Fibroblast of the aortic adventitia (primary cell): ENCODE data around the gene ICAM5. TPM values are rescaled to one million over a fixed set of nuclear protein-coding genes. Genes with fewer than 3 reads are reported as not detected.

ENCODE experiments used
- DNase-seq: peaks from one replicate; pipeline ENCODE4 v3.0.0-alpha.2; 2010; ENCODE audit warnings: low read depth
- H3K4me3 ChIP-seq: 2 replicates; pipeline ENCODE4 v1.5.1; 2011; ENCODE audit warnings: low read depth, mild to moderate bottlenecking, control low read depth, low read length, moderate library complexity
- CTCF ChIP-seq: IDR thresholded peaks from 2 replicates; pipeline ENCODE4 v1.5.1; 2011; ENCODE audit warnings: mild to moderate bottlenecking, low read length, control low read depth, inconsistent platforms; ENCODE audit not compliant: insufficient read depth
- total RNA-seq: library from RNA; depleted of rRNA; stranded (reverse); fragments of >200 nt; gene quantifications from 2 replicates; pipeline ENCODE4 v1.2.3, GENCODE V29; 2012; ENCODE audit warnings: low replicate concordance

Gene ICAM5
- total RNA-seq, 1 donor, result 1.2 TPM

- TF ChIP-seq CTCF, result no peak
- no peak for DNase-seq
- H3K4me3 ChIP-seq, result no peak overlapping the region
Measured at GRCh38 chr19:10321874-10322835, 32.4 kb downstream of the ICAM5 start.

DNA sequence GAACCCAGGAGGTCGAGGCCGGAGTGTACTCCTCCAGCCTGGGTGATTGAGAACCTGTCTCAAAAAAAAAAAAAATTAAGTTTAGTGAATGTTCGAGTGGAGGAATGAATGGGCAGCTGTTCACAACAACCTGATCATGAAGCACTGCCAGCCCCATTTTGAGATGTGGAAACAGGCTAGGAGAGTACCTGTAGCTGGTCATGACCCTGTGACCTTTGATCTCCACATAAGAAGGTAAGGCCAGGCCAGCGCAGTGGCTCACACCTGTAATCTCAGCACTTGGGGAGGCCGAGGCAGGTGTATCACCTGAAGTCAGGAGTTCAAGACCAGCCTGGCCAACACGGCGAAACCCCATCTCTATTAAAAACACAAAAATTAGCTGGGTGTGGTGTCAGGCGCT is 36.0 kb downstream of the ICAM5 start:
- no peak for DNase-seq
- H3K4me3 ChIP-seq, result no peak overlapping the region
- no peak for TF ChIP-seq CTCF

DNA sequence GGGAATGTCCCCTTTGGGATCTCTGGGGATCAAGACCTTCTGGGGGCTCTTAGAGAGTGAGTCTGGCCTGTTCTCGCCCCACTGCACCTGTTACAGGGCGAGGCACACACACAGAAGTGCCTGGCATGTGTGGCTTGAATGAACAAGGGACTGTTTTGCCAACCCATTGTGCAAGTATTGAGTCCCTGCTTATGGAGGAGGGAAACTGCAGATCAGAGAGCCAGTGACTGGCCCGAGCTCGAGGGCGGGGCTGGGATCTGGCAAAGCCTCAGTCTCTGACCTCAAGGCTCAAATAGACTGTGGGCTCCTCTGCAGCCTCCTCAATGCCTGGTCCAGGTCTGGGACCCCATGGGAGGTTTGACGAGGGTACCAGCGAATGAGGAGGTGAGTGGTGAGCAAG is 38.0 kb downstream of the ICAM5 start:
- TF ChIP-seq CTCF, result no peak
- H3K4me3 ChIP-seq, result no peak overlapping the region
- DNase-seq, result no peak

GRCh38 chr19:10328558-10329429 is 39.0 kb downstream of the ICAM5 start:
- H3K4me3 ChIP-seq, result no peak overlapping the region
- TF ChIP-seq CTCF, result no peak
- no peak for DNase-seq

GRCh38 chr19:10329555-10329954 is 39.8 kb downstream of the ICAM5 start:
- no peak overlapping the region for H3K4me3 ChIP-seq
- no peak for DNase-seq
- TF ChIP-seq CTCF, result no peak

DNA sequence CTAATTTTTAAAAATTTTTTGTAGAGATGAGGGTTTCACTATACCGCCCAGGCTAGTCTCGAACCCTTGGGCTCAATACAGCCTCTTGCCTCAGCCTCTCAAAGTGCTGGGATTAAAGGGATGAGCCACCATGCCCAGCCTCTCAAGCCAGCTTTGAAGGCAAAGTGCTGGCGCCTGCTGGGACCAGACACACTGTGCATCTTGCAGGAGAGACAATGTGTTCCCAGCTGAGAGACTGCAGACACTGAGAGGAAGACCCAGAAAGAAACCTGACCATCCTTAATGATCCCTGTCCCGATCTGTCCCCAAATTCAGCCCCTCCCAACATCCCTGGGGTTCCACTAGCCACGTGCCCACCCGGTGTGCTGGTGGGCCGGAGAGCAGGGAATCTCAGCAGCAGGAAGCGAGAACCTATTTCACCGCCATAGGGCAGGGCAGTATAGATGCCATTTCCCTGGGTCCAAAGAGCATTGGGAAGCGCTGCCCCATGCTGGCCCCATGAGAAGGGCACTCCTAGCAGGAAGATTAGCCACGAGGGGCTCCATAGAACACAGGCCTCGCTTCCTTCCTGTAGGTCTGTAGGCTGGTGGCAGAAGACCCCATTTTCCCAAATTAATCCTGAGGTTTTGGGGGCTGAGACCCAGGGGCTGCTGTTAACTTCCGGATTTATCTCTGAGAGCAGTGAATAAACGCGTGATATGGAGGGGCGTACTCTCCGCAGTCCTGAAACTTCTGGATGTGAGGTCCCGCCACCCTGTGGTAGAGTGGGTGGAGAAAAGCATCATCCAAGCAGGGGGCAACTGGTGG is 42.6 kb downstream of the ICAM5 start:
- TF ChIP-seq CTCF, result no peak
- DNase-seq, result no peak
- peak overlapping the region; percentile 87 for H3K4me3 ChIP-seq
